NOMO-1 (cell line): ENCODE results near the gene UBN2.
A peak's percentile ranks its signal among the peaks of the same experiment; 100 is the strongest.
"Not testable (repeated sequence)": the region's sequence is repeated elsewhere in the genome, so short reads cannot be mapped to it uniquely, and the experiment has no call there.

Experiments used
- DNase-seq, 2 experiments: peaks; one replicate each; lab custom pipeline; 2025; ENCODE audit not compliant: unreplicated experiment in 2 of 2; lab: John Stamatoyannopoulos, UW

UBN2 gene

GRCh38 chr7:139294241-139294640 lies 63.2 kb downstream of the UBN2 start:
- DNase-seq = no peak

GRCh38 chr7:139294951-139295575 lies 64.0 kb downstream of the UBN2 start:
- DNase-seq = no peak

GRCh38 chr7:139297795-139298194 lies 66.8 kb downstream of the UBN2 start:
- DNase-seq = no peak

DNA sequence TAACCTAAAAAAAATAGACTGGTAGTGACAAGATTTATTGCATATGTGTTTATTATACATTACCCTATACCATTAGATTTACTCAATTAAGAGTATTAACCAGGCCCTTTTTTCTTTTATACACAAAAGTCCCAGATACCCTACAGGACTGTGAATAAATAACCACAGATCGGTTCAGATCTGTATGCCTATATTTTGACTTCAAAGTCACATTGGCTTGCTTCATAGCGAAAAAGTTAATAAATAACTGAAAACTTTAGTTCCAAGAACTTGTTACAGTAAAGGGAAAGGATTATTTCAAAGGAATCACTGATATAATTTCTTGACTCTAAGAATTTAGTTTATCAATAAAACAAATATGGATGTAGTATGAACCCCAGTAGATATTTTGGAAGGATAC lies 68.3 kb downstream of the UBN2 start:
- no peak for DNase-seq

GRCh38 chr7:139300390-139300789 lies 69.4 kb downstream of the UBN2 start:
- no peak for DNase-seq

DNA sequence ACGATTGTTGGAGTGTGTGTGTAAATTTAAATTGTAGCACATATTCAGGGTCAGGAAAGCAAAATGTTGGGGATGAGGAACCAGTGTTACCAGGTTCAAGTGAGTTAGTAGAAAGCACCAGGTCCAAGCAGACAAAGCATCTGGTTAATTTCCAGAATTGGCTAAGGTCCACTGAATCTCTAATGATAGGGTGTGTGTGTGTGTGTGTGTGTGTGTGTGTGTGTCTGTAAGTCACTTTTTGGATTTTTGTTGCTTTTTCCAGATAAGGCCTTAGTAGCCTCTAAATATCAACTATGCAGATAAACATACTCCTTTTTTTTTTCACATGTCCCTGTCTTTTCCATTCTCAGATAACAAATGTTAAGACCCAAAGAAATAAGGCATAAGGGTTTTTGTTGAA lies 73.5 kb downstream of the UBN2 start:
- DNase-seq = no peak

DNA sequence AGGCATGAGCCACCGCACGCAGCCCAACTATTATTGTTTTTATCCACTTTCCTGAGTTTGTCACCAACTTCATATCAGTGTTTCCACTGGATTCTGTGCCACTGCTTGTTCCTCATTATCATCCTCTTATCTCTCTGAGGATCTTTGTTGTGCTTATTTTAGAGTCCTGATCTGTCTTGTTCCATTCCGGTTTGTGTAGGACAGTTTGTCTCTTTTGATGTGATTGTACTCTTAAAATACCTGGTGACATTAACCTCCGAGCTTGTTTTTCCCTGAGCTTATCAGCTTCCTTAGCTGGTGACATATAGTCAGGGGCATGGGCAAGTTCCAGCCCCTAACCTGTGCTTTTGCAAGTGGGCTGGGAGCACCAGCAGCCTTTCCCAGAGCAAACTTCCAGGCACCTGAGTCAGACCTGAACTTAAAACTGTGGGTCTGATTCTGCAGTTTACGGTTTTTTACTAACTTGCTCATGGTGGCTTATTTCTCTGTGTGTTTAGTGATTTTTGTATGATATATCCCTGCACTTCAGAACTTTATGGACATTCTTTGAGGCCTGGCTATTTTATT lies 87.0 kb downstream of the UBN2 start:
- DNase-seq = no peak

DNA sequence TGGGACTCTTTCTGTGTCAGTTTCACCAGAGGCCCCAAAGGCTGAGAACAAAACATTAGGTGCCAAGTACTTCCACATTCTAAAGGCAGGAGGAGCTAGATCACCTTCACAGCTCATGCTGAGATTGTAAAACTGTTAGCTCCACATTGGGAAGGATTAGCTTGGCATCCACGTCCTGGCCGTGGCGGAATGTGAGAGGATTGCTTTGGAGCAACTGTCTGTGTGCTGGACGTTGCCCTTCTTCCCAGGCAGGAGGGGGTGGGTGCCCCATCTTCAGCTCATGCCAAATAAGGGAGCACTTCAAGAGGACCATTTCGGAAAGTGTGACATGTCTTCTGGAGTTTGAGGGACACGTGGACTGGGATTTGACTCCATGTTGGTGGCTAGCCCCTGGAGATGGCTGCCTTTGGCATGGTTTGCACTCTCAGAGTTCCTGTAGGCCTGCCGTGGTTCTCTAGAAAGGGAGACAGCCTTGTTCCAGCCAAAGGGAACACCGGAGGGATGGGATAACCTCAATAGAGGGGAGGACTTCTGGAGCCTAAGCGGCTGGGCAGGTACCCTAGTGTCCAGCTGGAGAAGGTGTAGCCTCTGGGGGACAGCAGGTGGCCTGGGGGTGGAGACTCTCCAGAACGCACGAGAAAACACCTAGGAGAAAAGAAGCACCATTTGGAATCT lies 90.2 kb downstream of the UBN2 start:
- no peak for DNase-seq

GRCh38 chr7:139324709-139325108 lies 93.7 kb downstream of the UBN2 start:
- not testable (repeated sequence) for DNase-seq

DNA sequence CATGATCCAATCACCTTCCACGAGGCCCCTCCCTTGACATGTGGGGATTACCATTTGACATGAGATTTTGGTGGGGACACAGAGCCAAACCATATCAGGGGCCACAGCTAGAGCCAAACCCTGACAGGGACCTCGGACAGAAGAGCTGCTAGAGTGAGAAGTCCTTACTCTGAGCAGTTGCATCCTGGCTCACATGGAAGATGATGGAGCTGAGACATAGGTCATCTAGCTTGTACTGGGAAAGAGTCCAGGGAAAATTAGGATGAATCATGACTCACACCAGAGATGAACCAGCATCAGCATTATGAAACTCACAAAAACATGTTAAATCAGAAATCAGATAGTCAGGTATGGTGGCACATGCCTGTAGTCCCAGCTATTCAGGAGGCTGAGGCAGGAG lies 97.3 kb downstream of the UBN2 start:
- DNase-seq = no peak

DNA sequence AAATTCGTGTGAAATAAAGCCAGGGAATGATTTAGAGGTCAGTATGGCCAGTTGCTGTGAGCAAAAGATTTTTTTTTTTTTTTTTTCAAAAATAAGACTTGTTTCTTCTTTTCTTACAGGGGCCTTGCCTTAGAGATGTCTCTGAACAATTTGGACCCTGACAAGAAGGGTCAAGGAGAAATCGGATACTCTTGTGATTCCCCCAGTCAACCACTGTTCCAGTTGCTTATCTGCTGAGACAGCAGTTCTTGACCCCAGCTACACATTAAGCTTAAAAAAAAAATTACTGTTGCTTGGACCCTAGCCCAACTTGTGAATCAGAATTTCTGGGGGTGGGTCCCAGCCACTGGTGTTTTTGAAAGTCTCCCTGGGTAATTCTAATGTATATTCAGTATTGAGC lies 98.1 kb downstream of the UBN2 start:
- DNase-seq = no peak

- DNase-seq = no peak
Observed at GRCh38 chr7:139330333-139331030, 99.4 kb downstream of the UBN2 start.

GRCh38 chr7:139332697-139333359 lies 101.8 kb downstream of the UBN2 start:
- no peak for DNase-seq

DNA sequence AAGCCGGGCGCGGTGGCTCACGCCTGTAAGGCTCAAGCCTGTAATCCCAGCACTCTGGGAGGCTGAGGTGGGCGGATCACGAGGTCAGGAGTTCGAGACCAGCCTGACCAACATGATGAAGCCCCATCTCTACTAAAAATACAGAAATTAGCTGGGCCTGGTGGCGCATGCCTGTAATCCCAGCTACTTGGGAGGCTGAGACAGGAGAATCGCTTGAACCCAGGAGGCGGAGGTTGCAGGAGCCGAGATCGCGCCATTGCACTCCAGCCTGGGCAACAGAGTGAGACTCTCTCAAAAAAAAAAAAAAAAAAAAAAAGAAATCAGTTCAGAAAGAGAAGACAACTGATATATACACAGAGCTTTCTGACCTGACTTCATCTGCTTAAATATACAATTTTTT lies 102.4 kb downstream of the UBN2 start:
- not testable (repeated sequence) for DNase-seq

DNA sequence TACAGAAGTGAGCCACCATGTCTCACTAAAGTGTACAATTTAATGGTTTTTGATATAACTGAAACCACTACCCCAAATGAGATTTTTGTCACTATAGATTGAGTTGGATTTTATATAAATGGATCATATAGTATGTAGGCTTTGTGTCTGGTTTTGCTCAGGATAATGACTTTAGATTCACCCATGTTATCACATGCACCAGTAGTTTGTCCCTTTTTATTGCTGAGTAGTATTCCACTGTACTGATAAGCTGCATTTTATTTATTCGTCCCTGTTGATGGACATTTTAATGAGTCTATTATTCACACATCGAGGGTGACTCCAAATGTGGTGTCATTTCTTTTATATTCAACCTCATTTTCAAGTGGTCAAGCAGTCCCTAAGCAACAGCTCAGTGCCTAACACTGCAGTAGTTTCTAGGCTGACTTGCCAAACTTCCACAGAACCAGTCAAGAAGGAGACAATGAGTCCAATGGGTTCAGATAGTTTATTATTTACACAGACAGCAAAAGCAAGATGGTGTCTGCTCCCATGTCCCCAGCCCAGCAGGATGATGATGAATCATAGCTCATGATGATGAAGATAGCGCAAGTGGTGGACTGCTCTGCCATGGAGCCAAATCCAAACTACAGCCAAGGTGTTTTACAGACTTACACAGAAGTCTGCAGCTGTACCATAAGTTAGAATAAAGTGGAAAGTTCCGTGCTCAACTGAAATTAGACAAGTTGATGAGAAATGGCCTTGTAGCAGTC lies 103.5 kb downstream of the UBN2 start:
- no peak for DNase-seq

DNA sequence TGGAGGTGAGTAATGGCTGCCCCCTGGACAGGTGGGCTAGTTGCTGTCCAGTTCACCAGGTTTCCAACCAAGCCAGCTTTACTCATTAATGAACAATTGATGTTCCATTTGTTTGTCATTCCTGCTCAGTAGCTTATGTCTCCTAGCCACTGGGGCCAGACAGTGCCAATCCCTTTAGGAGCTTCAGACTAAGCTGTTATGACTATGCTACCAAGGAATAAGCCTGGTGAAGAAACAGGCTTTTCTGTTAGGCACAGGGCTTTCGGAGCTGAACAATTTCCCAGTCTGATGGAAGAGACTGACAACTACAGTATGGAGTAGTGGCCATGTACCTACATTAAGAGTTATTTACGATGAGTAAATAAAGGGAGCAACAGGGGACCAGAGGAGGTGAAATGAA lies 108.0 kb downstream of the UBN2 start:
- DNase-seq = no peak

- no peak for DNase-seq
Observed at GRCh38 chr7:139339698-139340036, 108.6 kb downstream of the UBN2 start.

- peak; percentile 96 to 98 for DNase-seq
Observed at GRCh38 chr7:139340037-139340807, 109.2 kb downstream of the UBN2 start.

- no peak for DNase-seq
Observed at GRCh38 chr7:139340808-139341057, 109.7 kb downstream of the UBN2 start.

DNA sequence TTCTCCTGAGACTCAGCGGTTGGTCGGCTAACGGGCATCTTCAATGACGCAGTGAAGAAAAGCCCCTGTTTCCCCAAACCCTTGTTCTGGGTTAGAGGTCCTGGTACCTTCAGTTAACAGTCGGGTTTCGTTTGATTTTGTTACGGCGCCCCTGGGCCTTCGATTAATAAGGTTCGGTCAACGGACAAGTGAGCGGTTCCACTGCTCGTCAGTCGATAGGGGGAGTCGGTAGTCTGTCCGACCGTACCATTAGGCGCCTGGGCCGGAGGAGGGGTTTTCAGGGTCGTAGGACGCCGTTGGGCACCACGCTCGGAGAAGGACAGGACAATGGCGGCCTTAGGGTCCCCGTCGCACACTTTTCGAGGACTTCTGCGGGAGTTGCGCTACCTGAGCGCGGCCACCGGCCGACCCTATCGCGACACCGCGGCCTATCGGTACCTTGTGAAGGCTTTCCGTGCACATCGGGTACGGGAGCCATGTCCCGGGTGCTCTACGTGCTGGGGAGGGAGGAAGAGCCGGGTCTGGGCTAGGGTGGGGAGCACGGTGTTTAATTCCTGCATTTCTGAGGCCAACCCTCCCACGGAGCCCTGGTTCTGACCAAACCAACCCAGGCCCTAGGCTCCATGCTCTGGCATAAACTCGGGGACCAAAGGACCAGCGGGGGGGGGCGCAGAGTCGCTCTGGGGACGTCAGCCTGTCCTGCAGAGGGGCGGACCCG lies 110.2 kb downstream of the UBN2 start, which contains the start of gene FMC1:
Gene FMC1, plus strand, starts transcription at position 280 of the 718 bp plus-strand sequence. Its CDS starts 48 bp downstream, at position 328.
- DNase-seq = peak; percentile 65 to 66
